ENCODE data around the gene TGIF2.

TGIF2 gene

DNA sequence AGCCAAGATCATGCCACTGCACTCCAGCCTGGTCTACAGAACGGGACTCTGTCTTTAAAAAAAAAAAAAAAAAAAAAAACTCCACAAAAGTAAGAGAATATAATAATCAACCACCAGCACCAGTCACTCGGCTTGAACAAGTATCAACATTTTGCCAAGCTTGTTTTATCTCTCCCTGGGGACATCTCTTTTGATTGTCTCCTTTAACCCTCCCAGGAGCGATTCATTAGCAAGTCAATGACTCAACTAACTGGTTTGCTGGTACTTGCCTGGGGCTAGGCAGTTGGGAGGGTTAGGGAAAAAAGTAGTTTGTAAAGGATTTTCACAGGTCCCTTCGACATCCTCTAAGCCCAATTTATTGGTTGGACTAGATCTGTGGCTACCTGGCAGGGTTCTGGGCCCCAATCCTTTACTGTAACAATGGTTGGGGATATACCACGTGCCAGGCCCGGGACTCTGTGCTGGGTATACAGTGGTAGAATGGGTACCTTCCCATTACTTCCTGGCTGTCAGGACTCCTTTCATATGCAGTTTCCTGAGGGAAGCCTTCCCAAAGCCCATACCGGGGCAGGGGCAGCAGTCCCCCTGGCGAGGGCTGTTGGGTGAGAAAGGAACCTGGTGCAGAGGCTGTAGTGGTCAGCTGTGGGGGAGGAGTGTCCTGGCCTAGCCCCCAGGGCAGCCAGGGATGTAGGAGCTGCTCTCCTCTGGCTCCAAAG, 12.2 kb downstream of the TGIF2 start:
- in situ Hi-C loops (cut with HindIII; ENCODE audit: low sequenced_read_pairs): no loop called here

GRCh38 chr20:36587388-36588070, 14.1 kb downstream of the TGIF2 start:
- in situ Hi-C loops (cut with HindIII; ENCODE audit: low sequenced_read_pairs): no loop called here
- TF ChIP-seq CTCF (IDR thresholded peaks at IDR 0.05; ENCODE audit: low read depth, low read length, missing control alignments): no peak
- H3K4me3 ChIP-seq (ENCODE audit: low read depth, low read length): no peak overlapping the region
- DNase-seq (ENCODE audit: low read depth): no peak

More for the DNA sequence above, 12.2 kb downstream of the TGIF2 start:
- DNase-seq (ENCODE audit: low read depth): no peak
- no peak for TF ChIP-seq CTCF (IDR thresholded peaks at IDR 0.05; ENCODE audit: low read depth, low read length, missing control alignments)
- no peak overlapping the region for H3K4me3 ChIP-seq (ENCODE audit: low read depth, low read length)

GRCh38 chr20:36591281-36591680, 17.9 kb downstream of the TGIF2 start:
- in situ Hi-C loops (cut with HindIII; ENCODE audit: low sequenced_read_pairs): no loop called here

GRCh38 chr20:36591854-36592641, 18.7 kb downstream of the TGIF2 start:
- no peak overlapping the region for H3K4me3 ChIP-seq (ENCODE audit: low read depth, low read length)
- no peak for DNase-seq (ENCODE audit: low read depth)
- in situ Hi-C loops (cut with HindIII; ENCODE audit: low sequenced_read_pairs): no loop called here
- peak; percentile 57 for TF ChIP-seq CTCF (IDR thresholded peaks at IDR 0.05; ENCODE audit: low read depth, low read length, missing control alignments)

More at GRCh38 chr20:36591281-36591680, 17.9 kb downstream of the TGIF2 start:
- DNase-seq (ENCODE audit: low read depth): no peak
- no peak overlapping the region for H3K4me3 ChIP-seq (ENCODE audit: low read depth, low read length)
- no peak for TF ChIP-seq CTCF (IDR thresholded peaks at IDR 0.05; ENCODE audit: low read depth, low read length, missing control alignments)

DNA sequence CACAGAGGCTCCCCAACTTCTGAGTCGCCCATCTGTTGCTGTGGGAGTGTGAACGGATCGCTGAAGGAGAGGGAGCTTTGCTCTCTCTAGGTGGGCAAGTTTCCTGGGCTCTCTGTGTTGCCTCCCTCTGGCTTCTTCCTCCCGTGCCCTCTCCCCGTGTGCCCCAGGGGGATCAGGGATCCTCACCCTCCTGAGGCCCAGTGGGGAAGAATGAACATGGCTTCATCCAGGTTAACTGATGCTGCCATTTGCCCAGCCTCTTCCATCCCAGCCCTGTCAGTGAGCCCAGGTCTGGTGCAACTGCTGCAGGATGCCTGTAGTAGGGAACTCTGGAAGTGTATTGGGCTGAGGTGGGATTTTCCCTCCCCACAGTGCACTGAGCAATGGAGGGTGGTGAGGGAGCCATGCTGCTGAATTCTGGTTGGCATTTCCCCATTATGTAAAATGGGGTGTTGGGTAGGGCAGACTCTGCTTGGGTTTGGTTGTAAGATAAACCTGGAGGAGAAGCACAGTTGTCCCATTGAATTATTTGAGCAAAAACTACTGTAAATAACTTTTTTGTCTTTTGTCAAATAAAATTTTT, 20.0 kb downstream of the TGIF2 start:
- H3K4me3 ChIP-seq (ENCODE audit: low read depth, low read length): no peak overlapping the region
- in situ Hi-C loops (cut with HindIII; ENCODE audit: low sequenced_read_pairs): no loop called here
- DNase-seq (ENCODE audit: low read depth): no peak
- TF ChIP-seq CTCF (IDR thresholded peaks at IDR 0.05; ENCODE audit: low read depth, low read length, missing control alignments): no peak

DNA sequence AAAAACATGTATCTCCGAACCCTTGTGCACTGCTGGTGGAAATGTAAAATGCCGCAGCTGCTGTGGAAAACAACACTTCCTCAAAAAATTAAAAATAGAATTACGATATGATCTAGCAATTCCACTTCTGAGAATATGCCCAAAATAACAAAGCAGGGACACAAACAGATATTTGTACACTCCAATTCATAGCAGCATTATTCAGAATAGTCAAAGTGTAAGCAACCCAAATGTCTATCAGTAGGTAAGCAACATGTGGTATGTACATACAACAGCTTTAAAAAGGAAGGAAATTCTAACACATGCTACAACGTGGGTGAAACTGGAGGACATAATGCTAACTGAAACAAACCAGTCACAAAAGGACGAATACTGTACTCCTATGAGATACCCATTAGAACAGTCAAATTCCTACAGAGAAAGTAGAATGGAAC, 26.5 kb downstream of the TGIF2 start:
- TF ChIP-seq CTCF (IDR thresholded peaks at IDR 0.05; ENCODE audit: low read depth, low read length, missing control alignments): no peak
- in situ Hi-C loops (cut with HindIII; ENCODE audit: low sequenced_read_pairs): loop anchor here (5.0 kb wide), 1 partner anchor 48 kb away; no protein-coding TSS in a partner anchor
- DNase-seq (ENCODE audit: low read depth): no peak
- H3K4me3 ChIP-seq (ENCODE audit: low read depth, low read length): no peak overlapping the region
